Measurements from ENCODE around the gene SLC38A10.

The SLC38A10 gene

GRCh38 chr17:81222906-81223761 is 72.0 kb downstream of the SLC38A10 start, which contains the start of gene CEP131:
TSS of gene CEP131 (minus strand) at chr17:81222965. CDS start at chr17:81220056, 2,909 bp downstream.
- DNase-seq: peak; percentile 99

- DNase-seq: no peak
Measured at GRCh38 chr17:81222620-81222905, 72.5 kb downstream of the SLC38A10 start.

GRCh38 chr17:81221842-81222619 is 73.1 kb downstream of the SLC38A10 start:
- DNase-seq: no peak

GRCh38 chr17:81221371-81221841 is 73.7 kb downstream of the SLC38A10 start:
- DNase-seq: no peak

- no peak for DNase-seq
Measured at GRCh38 chr17:81219476-81220180, 75.5 kb downstream of the SLC38A10 start.

- no peak for DNase-seq
Measured at GRCh38 chr17:81218991-81219390, 76.1 kb downstream of the SLC38A10 start.

- DNase-seq: no peak
Measured at GRCh38 chr17:81218459-81218858, 76.6 kb downstream of the SLC38A10 start.

GRCh38 chr17:81217491-81217890 is 77.6 kb downstream of the SLC38A10 start:
- no peak for DNase-seq

- no peak for DNase-seq
Measured at GRCh38 chr17:81213978-81214377, 81.1 kb downstream of the SLC38A10 start.

- no peak for DNase-seq
Measured at GRCh38 chr17:81212365-81212764, 82.7 kb downstream of the SLC38A10 start.

GRCh38 chr17:81210868-81211267 is 84.2 kb downstream of the SLC38A10 start:
- no peak for DNase-seq

GRCh38 chr17:81210466-81210865 is 84.6 kb downstream of the SLC38A10 start:
- no peak for DNase-seq

- no peak for DNase-seq
Measured at GRCh38 chr17:81209141-81209540, 86.0 kb downstream of the SLC38A10 start.

GRCh38 chr17:81208651-81209050 is 86.5 kb downstream of the SLC38A10 start:
- no peak for DNase-seq

- no peak for DNase-seq
Measured at GRCh38 chr17:81207610-81208581, 87.2 kb downstream of the SLC38A10 start.

- DNase-seq: no peak
Measured at GRCh38 chr17:81206657-81207056, 88.5 kb downstream of the SLC38A10 start.

- DNase-seq: no peak
Measured at GRCh38 chr17:81206166-81206565, 88.9 kb downstream of the SLC38A10 start.

GRCh38 chr17:81204578-81204977 is 90.5 kb downstream of the SLC38A10 start:
- DNase-seq: no peak

GRCh38 chr17:81203136-81203535 is 92.0 kb downstream of the SLC38A10 start:
- no peak for DNase-seq

GRCh38 chr17:81202318-81202717 is 92.8 kb downstream of the SLC38A10 start:
- DNase-seq: no peak

GRCh38 chr17:81200695-81201580 is 94.2 kb downstream of the SLC38A10 start:
- DNase-seq: peak; percentile 23 to 41

All from CD4-positive, alpha-beta T cell treated with Interleukin-4 for 1 hour (primary cell).